HepG2 (cell line): Measurements from ENCODE around the gene USP7. TPM values are rescaled to one million over a fixed set of nuclear protein-coding genes. Genes with fewer than 3 reads are reported as not detected.

Experiments used
- CHCHD3 ChIP-seq: sonication (generic); formaldehyde crosslinking; IDR thresholded peaks from 2 replicates; pipeline ENCODE4 v1.8.0; 2022; ENCODE audit warnings: mild to moderate bottlenecking, missing genetic modification reagents, moderate library complexity
- CHD4 ChIP-seq: fragments of 200-600 bp; sonication (generic); IDR thresholded peaks from 2 replicates; pipeline ENCODE4 v1.7.0; 2017; ENCODE audit warnings: mild to moderate bottlenecking, low read length, borderline replicate concordance
- HDAC2 ChIP-seq: sonication (generic); formaldehyde crosslinking; IDR thresholded peaks from 2 replicates; pipeline ENCODE4 v1.4.0; 2020; ENCODE audit warnings: missing genetic modification reagents
- HNRNPH1 ChIP-seq: fragments of 200-400 bp; formaldehyde crosslinking; optimal IDR thresholded peaks from 2 replicates; pipeline ENCODE3; 2017; ENCODE audit warnings: mild to moderate bottlenecking, low read depth, low read length
- RARA ChIP-seq: IDR thresholded peaks from 2 replicates; pipeline ENCODE4 v1.6.1; 2016; ENCODE audit warnings: missing genetic modification reagents, missing compliant biosample characterization
- RARG ChIP-seq: sonication (generic); formaldehyde crosslinking; IDR thresholded peaks from 2 replicates; pipeline ENCODE4 v1.4.0; 2020; ENCODE audit warnings: low read depth, mild to moderate bottlenecking, missing genetic modification reagents
- RBM39 ChIP-seq: fragments of 200-400 bp; formaldehyde crosslinking; IDR thresholded peaks from one replicate; pipeline ENCODE4 v1.6.1; 2018; ENCODE audit warnings: antibody characterized with exemption, mild to moderate bottlenecking, low read depth, low read length; ENCODE audit not compliant: poor library complexity, severe bottlenecking
- SOX5 ChIP-seq: IDR thresholded peaks from 2 replicates; pipeline ENCODE4 v1.6.1; 2016; ENCODE audit warnings: borderline replicate concordance
- SP5 ChIP-seq: IDR thresholded peaks from 2 replicates; pipeline ENCODE4 v1.6.1; 2016; ENCODE audit warnings: low read depth, borderline replicate concordance
- ZNF33B ChIP-seq: sonication (generic); formaldehyde crosslinking; IDR thresholded peaks from 2 replicates; pipeline ENCODE4 v1.5.1; 2020; ENCODE audit warnings: mild to moderate bottlenecking, missing genetic modification reagents
- ZNF468 ChIP-seq: sonication (generic); formaldehyde crosslinking; IDR thresholded peaks from 2 replicates; pipeline ENCODE4 v1.8.0; 2022; ENCODE audit warnings: mild to moderate bottlenecking, moderate library complexity, missing genetic modification reagents
- polyA plus RNA-seq, 8 experiments: library from polyadenylated mRNA; depleted of rRNA in 3 of 8; stranded (reverse) in 7 of 8; unstranded in 1 of 8; fragments of >200 nt; fragmentation: Illumina TruSeq in 4 of 8; extraction: Trizol in 4 of 8; gene quantifications; 2 replicates each; pipeline versions ENCODE4 v1.2.1 to v1.2.3, GENCODE V29; 2011 to 2016; ENCODE audit warnings: low read depth in 4 of 8, missing spikeins in 1 of 8, mixed read lengths in 1 of 8; ENCODE audit not compliant: insufficient read depth in 1 of 8
- total RNA-seq, 5 experiments: library from RNA; depleted of rRNA; stranded (reverse); fragments of >200 nt; fragmentation: Illumina TruSeq; extraction: Trizol; gene quantifications; 2 replicates each; pipeline ENCODE4 v1.2.3, GENCODE V29; 2016; ENCODE audit warnings: low read depth in 1 of 5
- TF ChIP-seq, protein P1 (sequence below), 2 experiments: sonication (generic) in 1 of 2; formaldehyde crosslinking in 1 of 2; IDR thresholded peaks; 2 replicates each; pipeline versions ENCODE4 v1.6.1 to v1.9.0; 2014 to 2022; ENCODE audit warnings: antibody characterized with exemption in 1 of 2, borderline replicate concordance in 1 of 2, inconsistent platforms in 1 of 2, low read depth in 1 of 2, missing genetic modification reagents in 1 of 2
- TF ChIP-seq, protein P2 (sequence below): sonication (generic); formaldehyde crosslinking; conservative IDR thresholded peaks from 2 replicates; pipeline ENCODE4 v1.4.0; 2020; ENCODE audit warnings: mild to moderate bottlenecking, missing genetic modification reagents, moderate library complexity
- TF ChIP-seq, protein P3 (sequence below): sonication (generic); formaldehyde crosslinking; conservative IDR thresholded peaks from 2 replicates; pipeline ENCODE4 v1.8.0; 2022; ENCODE audit warnings: low read depth, missing genetic modification reagents
- TF ChIP-seq, protein P4 (sequence below): sonication (generic); formaldehyde crosslinking; IDR thresholded peaks from 2 replicates; pipeline ENCODE4 v1.4.0; 2020; ENCODE audit warnings: mild to moderate bottlenecking, missing genetic modification reagents

Gene USP7
- total and polyA plus RNA-seq, 2 of the 13 experiments (the other 11 are each of a cell fraction or from before 2014, with no cell fraction given), result 52.5 to 173 TPM

DNA sequence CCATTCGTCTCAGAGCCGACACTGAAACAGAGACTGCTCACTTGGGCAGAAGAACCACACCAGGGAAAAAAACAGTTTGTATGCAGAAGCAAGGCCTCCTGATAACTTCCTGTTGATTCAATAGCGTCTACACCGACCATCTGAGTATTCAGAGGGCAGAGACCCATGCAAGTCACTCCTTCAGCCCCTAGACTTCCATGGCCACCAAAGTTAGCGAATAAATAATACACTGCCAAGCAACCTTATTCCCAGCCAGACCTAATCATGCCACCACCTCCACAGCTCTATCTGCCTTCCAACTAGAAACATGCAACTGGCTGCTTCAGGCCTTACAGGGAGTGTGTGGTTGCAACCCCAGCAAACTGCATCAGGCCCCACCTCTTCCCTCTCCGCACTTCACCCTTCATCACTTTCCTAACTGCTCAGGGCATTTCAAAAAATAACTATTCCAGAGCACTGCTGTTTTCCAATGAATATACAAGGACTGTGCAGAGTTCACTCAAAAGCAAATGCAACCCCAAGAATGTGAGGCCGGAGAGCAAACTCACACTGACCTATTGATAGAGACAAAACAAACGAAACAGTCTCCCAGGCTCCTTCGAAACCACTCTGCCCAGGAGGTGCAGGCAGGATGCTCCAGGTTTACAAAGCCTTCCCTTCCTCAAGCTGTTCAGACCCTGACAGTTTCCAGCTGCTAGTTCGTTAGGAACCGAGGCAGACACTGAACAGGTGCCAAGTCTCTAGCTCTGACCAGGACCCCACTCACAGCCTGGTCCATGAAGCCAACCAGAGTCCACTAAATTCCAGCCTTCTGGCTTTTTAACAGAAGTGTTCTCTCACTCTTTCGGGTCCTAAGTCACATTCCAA lies 3.6 kb downstream of the USP7 start (continued):
- TF ChIP-seq, protein P1, sequence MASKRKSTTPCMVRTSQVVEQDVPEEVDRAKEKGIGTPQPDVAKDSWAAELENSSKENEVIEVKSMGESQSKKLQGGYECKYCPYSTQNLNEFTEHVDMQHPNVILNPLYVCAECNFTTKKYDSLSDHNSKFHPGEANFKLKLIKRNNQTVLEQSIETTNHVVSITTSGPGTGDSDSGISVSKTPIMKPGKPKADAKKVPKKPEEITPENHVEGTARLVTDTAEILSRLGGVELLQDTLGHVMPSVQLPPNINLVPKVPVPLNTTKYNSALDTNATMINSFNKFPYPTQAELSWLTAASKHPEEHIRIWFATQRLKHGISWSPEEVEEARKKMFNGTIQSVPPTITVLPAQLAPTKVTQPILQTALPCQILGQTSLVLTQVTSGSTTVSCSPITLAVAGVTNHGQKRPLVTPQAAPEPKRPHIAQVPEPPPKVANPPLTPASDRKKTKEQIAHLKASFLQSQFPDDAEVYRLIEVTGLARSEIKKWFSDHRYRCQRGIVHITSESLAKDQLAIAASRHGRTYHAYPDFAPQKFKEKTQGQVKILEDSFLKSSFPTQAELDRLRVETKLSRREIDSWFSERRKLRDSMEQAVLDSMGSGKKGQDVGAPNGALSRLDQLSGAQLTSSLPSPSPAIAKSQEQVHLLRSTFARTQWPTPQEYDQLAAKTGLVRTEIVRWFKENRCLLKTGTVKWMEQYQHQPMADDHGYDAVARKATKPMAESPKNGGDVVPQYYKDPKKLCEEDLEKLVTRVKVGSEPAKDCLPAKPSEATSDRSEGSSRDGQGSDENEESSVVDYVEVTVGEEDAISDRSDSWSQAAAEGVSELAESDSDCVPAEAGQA (IDR thresholded peaks at IDR 0.05; ENCODE audit: low read depth), result no peak
- TF ChIP-seq, protein P1 (CRISPR knock-in tag; IDR thresholded peaks at IDR 0.05; ENCODE audit: borderline replicate concordance), result no peak
- TF ChIP-seq RARA (CRISPR knock-in tag) (peak; percentile 89), HNRNPH1 (no peak), RBM39 (no peak), CHCHD3 (CRISPR knock-in tag) (no peak), ZNF33B (CRISPR knock-in tag) (peak; percentile 76; the same call in 1 of the 2 replicates), HDAC2 (peak; percentile 94), CHD4 (peak; percentile 62; the same call in 1 of the 2 replicates), ZNF468 (no peak), SP5 (0 out of 2 replicates have a peak, but pooled peaks have one; percentile 10), RARG (CRISPR knock-in tag) (no peak), SOX5 (CRISPR knock-in tag) (peak; percentile 83; the same call in 1 of the 2 replicates)
- TF ChIP-seq, protein P2, sequence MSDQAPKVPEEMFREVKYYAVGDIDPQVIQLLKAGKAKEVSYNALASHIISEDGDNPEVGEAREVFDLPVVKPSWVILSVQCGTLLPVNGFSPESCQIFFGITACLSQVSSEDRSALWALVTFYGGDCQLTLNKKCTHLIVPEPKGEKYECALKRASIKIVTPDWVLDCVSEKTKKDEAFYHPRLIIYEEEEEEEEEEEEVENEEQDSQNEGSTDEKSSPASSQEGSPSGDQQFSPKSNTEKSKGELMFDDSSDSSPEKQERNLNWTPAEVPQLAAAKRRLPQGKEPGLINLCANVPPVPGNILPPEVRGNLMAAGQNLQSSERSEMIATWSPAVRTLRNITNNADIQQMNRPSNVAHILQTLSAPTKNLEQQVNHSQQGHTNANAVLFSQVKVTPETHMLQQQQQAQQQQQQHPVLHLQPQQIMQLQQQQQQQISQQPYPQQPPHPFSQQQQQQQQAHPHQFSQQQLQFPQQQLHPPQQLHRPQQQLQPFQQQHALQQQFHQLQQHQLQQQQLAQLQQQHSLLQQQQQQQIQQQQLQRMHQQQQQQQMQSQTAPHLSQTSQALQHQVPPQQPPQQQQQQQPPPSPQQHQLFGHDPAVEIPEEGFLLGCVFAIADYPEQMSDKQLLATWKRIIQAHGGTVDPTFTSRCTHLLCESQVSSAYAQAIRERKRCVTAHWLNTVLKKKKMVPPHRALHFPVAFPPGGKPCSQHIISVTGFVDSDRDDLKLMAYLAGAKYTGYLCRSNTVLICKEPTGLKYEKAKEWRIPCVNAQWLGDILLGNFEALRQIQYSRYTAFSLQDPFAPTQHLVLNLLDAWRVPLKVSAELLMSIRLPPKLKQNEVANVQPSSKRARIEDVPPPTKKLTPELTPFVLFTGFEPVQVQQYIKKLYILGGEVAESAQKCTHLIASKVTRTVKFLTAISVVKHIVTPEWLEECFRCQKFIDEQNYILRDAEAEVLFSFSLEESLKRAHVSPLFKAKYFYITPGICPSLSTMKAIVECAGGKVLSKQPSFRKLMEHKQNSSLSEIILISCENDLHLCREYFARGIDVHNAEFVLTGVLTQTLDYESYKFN (CRISPR knock-in tag), result peak; percentile 96
- TF ChIP-seq, protein P3, sequence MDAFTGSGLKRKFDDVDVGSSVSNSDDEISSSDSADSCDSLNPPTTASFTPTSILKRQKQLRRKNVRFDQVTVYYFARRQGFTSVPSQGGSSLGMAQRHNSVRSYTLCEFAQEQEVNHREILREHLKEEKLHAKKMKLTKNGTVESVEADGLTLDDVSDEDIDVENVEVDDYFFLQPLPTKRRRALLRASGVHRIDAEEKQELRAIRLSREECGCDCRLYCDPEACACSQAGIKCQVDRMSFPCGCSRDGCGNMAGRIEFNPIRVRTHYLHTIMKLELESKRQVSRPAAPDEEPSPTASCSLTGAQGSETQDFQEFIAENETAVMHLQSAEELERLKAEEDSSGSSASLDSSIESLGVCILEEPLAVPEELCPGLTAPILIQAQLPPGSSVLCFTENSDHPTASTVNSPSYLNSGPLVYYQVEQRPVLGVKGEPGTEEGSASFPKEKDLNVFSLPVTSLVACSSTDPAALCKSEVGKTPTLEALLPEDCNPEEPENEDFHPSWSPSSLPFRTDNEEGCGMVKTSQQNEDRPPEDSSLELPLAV (CRISPR knock-in tag), result no peak
- TF ChIP-seq, protein P4, sequence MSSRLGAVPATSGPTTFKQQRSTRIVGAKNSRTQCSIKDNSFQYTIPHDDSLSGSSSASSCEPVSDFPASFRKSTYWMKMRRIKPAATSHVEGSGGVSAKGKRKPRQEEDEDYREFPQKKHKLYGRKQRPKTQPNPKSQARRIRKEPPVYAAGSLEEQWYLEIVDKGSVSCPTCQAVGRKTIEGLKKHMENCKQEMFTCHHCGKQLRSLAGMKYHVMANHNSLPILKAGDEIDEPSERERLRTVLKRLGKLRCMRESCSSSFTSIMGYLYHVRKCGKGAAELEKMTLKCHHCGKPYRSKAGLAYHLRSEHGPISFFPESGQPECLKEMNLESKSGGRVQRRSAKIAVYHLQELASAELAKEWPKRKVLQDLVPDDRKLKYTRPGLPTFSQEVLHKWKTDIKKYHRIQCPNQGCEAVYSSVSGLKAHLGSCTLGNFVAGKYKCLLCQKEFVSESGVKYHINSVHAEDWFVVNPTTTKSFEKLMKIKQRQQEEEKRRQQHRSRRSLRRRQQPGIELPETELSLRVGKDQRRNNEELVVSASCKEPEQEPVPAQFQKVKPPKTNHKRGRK, result peak; percentile 57; the same call in 1 of the 2 replicates
